HG02870 (cell line): ENCODE results near the gene PLSCR2.
"Not testable (repeated sequence)": the region's sequence is repeated elsewhere in the genome, so short reads cannot be mapped to it uniquely, and the experiment has no call there.

Source experiments
- ATAC-seq: cut with Tn5 transposase; IDR thresholded peaks from one replicate; pipeline ENCODE4 v1.9.1; 2021; ENCODE audit warnings: mild to moderate bottlenecking, moderate library complexity; ENCODE audit not compliant: unreplicated experiment

Gene PLSCR2

GRCh38 chr3:146491303-146491702 is 21.9 kb upstream of the PLSCR2 start:
- no peak for ATAC-seq

GRCh38 chr3:146485297-146485696 is 15.9 kb upstream of the PLSCR2 start:
- ATAC-seq, result no peak

- ATAC-seq, result no peak
Measured at GRCh38 chr3:146476094-146476740, 6.9 kb upstream of the PLSCR2 start.

DNA sequence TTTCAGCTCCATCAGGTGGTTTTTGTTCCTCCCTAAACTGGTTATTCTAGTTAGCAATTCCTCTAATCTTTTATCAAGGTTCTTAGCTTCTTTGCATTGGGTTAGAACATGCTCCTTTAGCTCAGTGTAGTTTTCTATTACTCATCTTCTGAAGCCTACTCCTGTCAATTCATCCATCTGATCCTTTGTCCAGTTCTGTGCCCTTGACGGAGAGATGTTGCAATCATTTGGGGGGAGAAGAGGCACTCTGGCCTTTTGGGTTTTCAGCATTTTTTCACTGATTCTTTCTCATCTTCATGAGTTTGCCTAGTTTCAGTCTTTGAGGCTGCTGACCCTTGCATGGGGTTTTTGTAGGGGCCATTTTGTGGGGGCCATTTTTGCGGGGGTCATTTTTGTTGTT is 5.6 kb upstream of the PLSCR2 start:
- ATAC-seq, result not testable (repeated sequence)

GRCh38 chr3:146473726-146474125 is 4.4 kb upstream of the PLSCR2 start:
- no peak for ATAC-seq

DNA sequence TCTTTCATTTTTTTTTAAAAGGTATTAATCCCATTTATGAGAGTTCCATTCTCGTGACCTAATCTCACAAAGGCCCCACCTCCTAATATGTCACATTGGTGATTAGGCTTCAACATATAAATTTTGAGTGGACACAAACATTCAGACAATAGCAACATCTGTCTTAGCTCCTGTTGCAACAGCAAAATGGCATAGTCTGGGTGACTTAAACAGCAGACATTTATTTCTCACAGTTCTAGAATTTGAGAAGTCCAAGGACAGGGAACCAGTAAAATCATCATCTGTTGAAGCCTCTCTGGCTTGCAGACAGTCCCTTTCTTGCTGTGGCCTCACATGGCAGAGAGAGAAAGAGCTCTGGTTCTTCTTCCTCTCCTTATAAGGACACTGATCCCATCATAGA is 3.2 kb upstream of the PLSCR2 start:
- no peak for ATAC-seq

- ATAC-seq, result no peak
Measured at GRCh38 chr3:146471012-146471411, 1.7 kb upstream of the PLSCR2 start.

DNA sequence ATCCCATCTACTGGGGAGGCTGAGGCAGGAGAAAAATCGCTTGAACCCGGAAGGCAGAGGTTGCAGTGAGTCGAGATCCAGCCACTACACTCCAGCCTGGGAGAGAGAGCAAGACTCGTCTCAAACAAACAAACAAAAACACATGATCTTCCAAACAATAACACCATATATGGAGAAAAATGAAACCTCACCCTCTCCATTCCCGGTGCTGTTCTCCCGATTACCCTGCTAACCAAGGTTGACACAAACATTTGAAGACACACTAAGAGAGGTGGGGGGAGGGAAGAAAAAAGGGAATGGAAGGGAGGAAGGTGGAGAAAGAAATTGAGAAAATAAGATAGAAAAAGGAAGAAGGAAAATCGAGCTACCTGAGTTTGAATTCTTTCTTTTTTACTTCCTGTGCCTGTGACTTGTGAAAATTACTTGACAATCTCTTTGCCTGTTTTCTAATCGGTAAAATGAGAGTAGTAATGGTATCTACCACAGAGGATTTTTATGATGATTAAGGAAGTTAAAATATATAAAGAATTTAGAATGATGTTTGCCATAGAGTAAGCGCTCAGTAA is 1.1 kb upstream of the PLSCR2 start:
- ATAC-seq, result no peak

- no peak for ATAC-seq
Measured at GRCh38 chr3:146468671-146469149, 651 bp downstream of the PLSCR2 start.

- no peak for ATAC-seq
Measured at GRCh38 chr3:146468234-146468633, 1.1 kb downstream of the PLSCR2 start.

DNA sequence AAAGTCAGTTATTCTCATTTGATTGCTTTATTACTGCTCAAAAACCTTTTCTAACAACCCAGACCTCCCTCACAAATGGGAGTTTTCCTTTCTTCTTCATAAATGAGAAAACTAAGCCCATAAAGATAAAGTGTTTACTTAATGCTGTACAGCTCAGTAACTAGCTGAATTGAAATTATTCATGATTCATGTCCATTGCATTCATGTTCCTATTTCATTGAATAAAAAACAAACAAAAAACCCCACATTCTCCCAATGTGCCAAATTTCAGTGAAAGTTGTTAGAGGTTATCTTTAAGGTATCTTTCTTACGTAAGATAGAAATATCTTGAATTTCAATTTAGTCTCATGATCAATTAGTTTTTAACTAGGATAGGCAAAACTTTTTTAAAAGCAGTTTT is 2.8 kb downstream of the PLSCR2 start:
- ATAC-seq, result no peak

DNA sequence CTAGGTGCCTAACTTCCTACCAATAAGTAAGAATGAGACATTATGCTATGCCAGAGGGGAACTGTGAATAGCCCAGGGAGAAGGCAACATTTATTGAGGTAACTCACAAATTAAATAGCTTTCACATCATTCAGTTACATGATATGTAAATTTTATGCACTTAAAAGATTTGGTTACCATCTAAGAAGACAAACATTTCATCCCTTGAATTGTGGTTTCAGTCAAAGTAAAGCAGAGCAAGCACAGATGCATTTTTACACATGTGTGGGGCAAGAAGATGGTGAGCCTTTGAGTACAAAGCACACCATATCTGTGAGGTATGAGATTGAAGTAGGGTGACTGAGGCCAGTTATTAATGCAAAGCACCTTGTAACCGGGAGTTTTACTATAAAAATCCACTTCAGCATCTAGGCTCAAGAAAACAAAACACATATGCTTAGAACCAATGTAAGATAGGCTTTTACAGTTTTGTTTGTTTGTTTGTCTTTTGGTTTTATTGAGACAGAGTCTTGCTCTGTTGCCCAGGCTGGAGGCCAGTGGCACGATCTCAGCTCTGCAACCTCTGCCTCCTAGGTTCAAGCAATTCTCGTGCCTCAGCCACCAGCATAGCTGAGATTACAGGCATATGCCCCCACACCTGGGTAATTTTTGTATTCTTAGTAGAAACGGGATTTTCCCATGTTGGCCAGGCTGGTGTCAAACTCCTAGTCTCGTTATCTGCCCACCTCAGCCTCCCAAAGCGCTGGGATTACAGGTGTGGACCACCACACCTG is 3.5 kb downstream of the PLSCR2 start:
- ATAC-seq, result no peak

DNA sequence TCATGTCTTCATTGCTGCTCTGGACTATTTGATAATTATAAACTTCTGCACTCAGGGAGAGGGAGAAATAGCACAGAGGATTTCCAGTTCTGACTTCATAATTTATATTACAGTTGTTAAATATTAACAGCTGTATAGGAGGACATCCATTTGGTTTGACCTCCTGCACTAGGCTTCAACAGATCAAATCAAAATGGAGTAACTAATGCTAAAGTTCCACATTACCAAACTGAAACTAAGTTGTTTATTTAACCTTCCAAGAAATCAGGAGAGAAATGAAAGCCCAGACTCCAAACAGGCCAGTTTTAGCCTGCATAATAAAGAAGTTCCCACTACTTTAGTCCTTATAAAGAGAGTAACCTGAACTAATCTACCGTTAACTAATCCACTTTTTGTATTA is 4.6 kb downstream of the PLSCR2 start:
- no peak for ATAC-seq

GRCh38 chr3:146464005-146464595 is 5.3 kb downstream of the PLSCR2 start:
- ATAC-seq, result no peak

DNA sequence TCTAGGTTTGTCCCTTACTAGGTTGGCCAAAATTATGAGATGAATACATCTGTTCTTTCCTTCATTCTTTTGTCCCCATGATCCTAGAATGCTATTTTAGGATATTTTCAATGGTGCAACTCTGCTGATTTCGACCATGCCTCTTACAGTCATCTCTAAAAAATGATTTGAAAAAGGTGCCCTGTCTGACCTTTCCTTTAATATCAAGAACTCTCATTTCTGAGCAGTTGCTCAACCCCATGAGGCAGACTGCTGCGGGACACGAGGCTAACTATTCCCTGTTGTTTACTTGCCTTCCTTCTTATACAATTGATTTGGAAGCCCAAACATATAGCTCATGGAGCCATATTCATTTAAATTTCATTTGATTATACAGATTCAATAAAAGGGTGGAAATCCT is 14.6 kb downstream of the PLSCR2 start:
- no peak for ATAC-seq

GRCh38 chr3:146449613-146450012 is 19.7 kb downstream of the PLSCR2 start:
- no peak for ATAC-seq

GRCh38 chr3:146449076-146449475 is 20.3 kb downstream of the PLSCR2 start:
- no peak for ATAC-seq

DNA sequence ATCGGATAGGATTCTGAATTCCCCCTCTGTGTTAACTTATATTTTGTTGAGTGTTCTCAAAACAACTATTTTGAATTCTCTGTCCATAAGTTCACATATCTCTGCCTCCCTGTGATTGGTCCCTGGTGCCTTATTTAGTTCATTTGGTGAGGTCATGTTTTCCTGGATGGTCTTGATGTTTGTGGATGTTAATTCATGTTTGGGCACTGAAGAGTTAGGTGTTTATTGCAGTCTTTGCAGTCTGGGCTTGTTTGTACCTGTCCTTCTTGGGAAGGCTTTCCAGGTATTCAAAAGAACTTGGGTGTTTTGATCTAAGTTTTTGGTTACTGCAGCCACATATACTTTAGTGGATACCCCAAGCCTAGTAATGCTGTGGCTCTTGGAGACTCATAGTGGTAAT is 23.3 kb downstream of the PLSCR2 start:
- ATAC-seq, result no peak

DNA sequence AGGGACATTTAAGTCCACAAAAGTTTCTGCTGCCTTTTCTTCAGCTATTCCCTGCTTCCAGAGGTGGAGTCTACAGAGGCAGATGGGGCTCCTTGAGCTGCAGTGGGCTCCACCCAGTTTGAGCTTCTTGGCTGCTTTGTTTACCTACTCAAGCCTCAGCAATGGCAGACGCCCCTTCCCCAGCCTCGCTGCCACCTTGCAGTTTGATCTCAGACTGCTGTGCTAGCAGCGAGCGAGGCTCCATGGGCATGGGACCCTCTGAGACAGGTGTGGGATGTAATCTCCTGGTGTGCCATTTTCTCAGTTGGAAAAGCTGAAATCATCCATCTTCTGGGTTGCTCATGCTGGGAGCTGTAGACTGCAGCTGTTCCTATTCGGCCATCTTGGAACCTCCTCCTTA is 29.1 kb downstream of the PLSCR2 start:
- ATAC-seq, result not testable (repeated sequence)

- ATAC-seq, result no peak
Measured at GRCh38 chr3:146432066-146432465, 37.3 kb downstream of the PLSCR2 start.

GRCh38 chr3:146431240-146431639 is 38.1 kb downstream of the PLSCR2 start:
- no peak for ATAC-seq

GRCh38 chr3:146425341-146425740 is 44.0 kb downstream of the PLSCR2 start:
- ATAC-seq, result no peak
